Activated CD8-positive, alpha-beta memory T cell treated with anti-CD3 and anti-CD28 coated beads, Interleukin-2, amount 50 U/mL, for 48 hours (primary cell): ENCODE results near the gene COA5.

ENCODE experiments used
- DNase-seq: peaks from one replicate; pipeline ENCODE4 v3.0.0-alpha.2; 2020

Gene COA5

GRCh38 chr2:98571121-98571701, 37.1 kb downstream of the COA5 start:
- no peak for DNase-seq

GRCh38 chr2:98570356-98570755, 38.0 kb downstream of the COA5 start:
- DNase-seq: no peak

GRCh38 chr2:98569915-98570314, 38.4 kb downstream of the COA5 start:
- no peak for DNase-seq

GRCh38 chr2:98569197-98569793, 39.0 kb downstream of the COA5 start:
- DNase-seq: peak; percentile 96

GRCh38 chr2:98568161-98568956, 40.0 kb downstream of the COA5 start:
- DNase-seq: no peak

- no peak for DNase-seq
Measured at GRCh38 chr2:98565941-98566340, 42.4 kb downstream of the COA5 start.

GRCh38 chr2:98565286-98565860, 42.9 kb downstream of the COA5 start:
- no peak for DNase-seq

- no peak for DNase-seq
Measured at GRCh38 chr2:98564541-98565132, 43.7 kb downstream of the COA5 start.

- DNase-seq: no peak
Measured at GRCh38 chr2:98563394-98563793, 44.9 kb downstream of the COA5 start.

- no peak for DNase-seq
Measured at GRCh38 chr2:98561902-98562695, 46.2 kb downstream of the COA5 start.

GRCh38 chr2:98561018-98561417, 47.3 kb downstream of the COA5 start:
- no peak for DNase-seq

- DNase-seq: no peak
Measured at GRCh38 chr2:98560256-98560771, 48.0 kb downstream of the COA5 start.

GRCh38 chr2:98559581-98559980, 48.7 kb downstream of the COA5 start:
- DNase-seq: no peak

- DNase-seq: no peak
Measured at GRCh38 chr2:98558852-98559530, 49.3 kb downstream of the COA5 start.

- no peak for DNase-seq
Measured at GRCh38 chr2:98556344-98557033, 51.8 kb downstream of the COA5 start.

- no peak for DNase-seq
Measured at GRCh38 chr2:98555696-98556095, 52.6 kb downstream of the COA5 start.

GRCh38 chr2:98554116-98554861, 54.0 kb downstream of the COA5 start:
- DNase-seq: peak; percentile 46

- no peak for DNase-seq
Measured at GRCh38 chr2:98552499-98553179, 55.7 kb downstream of the COA5 start.

GRCh38 chr2:98551316-98551715, 57.0 kb downstream of the COA5 start:
- DNase-seq: peak; percentile 71

GRCh38 chr2:98550165-98550564, 58.1 kb downstream of the COA5 start:
- no peak for DNase-seq
